Activated CD4-positive, alpha-beta T cell treated with anti-CD3 and anti-CD28 coated beads for 1 hour (primary cell): ENCODE results near the gene DCAF15.

ENCODE experiments used
- DNase-seq: peaks from one replicate; pipeline ENCODE4 v3.0.0-alpha.2; 2020

Gene DCAF15

GRCh38 chr19:13931391-13932148, 20.7 kb upstream of the DCAF15 start:
- no peak for DNase-seq

- DNase-seq, result no peak
Measured at GRCh38 chr19:13932149-13932637, 20.1 kb upstream of the DCAF15 start.

GRCh38 chr19:13932911-13933393, 19.4 kb upstream of the DCAF15 start:
- no peak for DNase-seq

- DNase-seq, result no peak
Measured at GRCh38 chr19:13934785-13935109, 17.6 kb upstream of the DCAF15 start.

- no peak for DNase-seq
Measured at GRCh38 chr19:13935765-13936510, 16.4 kb upstream of the DCAF15 start.

GRCh38 chr19:13937479-13938300, 14.6 kb upstream of the DCAF15 start:
- no peak for DNase-seq

DNA sequence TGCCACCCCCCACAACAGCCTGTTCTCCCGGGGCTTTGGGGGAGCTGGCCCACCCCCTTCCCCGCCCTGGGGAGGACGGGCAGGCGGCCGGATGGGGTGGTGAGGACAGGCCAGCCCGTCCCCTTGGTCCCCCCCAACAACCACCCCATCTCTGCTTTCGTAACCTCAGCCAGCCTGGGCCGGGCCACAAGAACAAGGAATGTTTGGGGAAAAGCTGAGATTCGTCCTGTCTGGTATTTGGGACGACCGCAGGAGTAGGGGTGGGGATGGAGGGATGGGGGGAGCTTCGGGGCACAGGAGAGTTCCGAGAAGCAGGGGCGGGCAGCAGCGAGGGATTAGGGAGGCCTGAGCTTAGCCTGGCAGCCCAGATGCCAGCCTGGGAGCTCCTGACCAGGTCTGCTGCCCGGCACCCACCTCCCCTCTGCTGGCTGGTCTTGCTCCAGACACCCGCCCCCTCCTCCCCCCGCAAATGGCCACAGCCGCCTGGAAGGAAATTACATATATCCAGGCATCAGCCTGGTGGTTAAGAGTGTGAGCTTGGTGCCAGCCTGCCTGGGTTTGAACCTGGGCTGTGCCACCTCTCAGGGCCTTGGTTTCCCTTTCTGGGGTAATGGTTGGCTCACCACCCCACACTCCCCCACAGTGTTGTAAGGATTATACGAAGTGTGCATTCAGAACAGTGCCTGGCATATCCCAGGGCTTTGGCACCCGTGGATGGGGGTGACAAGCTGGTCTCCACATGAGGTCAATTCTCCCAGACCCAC, 13.8 kb upstream of the DCAF15 start, which contains the start of gene PODNL1:
Gene PODNL1, minus strand, starts transcription at position 117 of the 764 bp plus-strand sequence. CDS start 236 bp downstream, outside the sequence.
- DNase-seq, result no peak

- no peak for DNase-seq
Measured at GRCh38 chr19:13942023-13942684, 10.2 kb upstream of the DCAF15 start.

- no peak for DNase-seq
Measured at GRCh38 chr19:13946414-13946813, 5.9 kb upstream of the DCAF15 start.

- DNase-seq, result no peak
Measured at GRCh38 chr19:13951043-13951442, 1.3 kb upstream of the DCAF15 start.

DNA sequence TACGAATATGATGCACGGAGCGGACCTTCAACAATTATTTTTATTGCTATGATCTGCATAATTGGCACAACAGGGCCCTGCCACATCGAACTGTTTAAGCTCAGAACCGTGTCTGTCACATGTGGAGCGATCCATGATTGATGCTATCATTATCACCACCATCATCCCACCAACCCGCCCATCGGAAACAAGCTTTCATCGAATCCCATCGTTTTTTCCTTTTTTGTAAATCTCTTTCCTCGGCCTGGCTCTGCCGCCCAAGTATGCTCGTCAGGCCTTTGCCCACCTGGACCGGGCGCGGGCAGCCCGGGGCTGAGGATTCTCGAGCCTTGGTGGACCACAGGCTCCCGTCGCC, 533 bp upstream of the DCAF15 start:
- no peak for DNase-seq

DNA sequence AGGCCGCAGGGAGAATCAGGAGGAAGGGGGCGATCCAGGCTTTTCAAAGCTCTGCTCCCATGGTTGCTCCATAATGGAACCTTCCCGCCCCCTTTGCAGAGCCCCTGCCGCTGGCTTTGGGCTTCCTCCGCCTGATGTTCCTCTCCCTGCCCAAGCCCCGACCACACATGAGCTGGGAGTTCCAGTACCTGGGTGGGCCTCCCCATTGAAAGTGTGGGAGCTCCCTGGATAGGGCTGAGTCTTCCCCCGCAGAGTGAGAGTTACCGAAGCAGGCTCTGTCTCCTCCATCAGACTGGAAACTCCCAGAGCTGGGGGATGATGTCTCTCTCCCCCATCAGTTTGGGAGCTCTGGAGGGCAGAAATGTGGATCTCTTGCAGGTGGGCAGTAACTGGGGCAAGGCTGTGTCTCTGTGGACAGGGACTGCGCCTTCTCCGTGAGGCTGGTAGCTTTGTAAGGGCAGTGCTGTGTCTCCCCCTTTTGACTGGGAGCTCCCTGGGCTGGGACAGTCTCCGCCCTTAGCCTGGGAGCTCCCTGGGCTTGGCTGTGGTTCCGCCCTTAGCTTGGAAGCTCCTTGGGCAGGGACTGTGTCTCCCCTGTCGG, 722 bp downstream of the DCAF15 start:
- DNase-seq, result no peak

DNA sequence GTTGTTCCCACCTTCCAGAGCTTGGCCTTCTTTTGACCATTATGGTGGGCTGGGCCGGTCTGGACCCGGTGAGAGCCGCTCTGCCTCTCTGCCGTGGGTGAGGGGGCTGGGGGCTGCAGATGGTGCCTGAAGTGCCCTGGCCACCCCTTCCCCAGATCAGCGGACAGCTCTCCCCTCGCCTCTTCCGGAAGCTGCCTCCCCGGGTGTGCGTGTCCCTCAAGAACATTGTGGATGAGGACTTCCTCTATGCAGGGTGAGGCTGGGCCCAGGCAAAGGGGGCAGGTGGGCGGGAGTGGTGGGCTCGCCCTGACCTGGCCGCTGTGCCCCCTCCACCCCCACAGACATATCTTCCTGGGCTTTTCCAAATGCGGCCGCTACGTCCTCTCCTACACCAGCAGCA, 1.9 kb downstream of the DCAF15 start:
- DNase-seq, result no peak

- no peak for DNase-seq
Measured at GRCh38 chr19:13955662-13956364, 3.5 kb downstream of the DCAF15 start.

DNA sequence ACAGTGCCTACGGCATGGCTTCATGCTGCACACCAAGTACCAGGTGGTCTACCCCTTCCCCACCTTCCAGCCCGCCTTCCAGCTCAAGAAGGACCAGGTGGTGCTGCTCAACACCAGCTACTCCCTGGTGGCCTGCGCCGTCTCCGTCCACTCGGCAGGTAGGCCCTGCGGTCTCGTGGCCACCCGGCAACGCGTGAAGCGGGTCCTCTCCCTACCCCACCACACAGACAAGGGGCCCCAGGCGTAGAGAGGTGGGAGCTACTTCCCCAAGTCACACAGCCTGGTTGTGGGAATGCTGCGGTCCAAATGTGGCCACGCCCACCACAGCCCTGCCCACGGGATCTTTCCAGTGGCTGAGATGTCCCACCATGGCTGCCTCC, 4.0 kb downstream of the DCAF15 start:
- DNase-seq, result no peak

DNA sequence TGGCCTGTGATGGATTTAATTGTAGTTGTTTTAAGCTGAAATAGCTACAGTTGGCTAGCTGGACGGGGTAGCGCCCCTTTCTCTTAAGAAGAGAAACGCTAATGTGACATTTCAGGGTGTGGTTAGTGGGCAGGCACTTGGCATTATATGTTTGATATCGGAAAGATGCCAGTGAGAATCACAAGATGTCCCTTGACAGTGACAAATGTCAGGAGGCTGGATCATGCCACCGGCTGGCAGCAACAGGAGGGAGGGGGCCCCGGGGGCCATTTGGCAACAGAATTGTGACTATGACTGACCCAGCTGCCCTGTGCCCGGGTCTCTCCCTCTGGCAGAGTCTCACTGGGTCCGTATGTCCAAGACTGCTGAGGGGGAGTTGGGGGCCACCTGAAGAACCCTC, 4.7 kb downstream of the DCAF15 start:
- DNase-seq, result no peak

DNA sequence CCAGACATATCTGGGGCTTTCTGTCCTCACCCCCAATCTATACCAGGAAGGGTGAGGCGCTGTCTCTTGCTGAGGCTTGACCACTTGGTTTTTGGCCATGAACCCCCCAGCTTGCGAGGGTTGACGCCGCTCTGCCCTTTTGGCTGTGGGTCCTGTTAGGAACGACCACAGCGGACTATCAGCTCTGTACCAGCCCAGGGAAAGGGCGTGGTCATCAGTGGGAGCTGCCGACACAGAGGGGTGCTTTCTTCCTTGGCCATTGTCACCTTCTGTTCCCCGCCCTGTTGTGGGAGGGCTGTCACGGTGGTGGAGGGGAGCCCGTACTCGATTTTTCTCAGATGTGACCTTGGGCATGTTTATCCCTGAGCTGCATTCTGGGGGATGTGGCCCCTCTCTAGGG, 5.7 kb downstream of the DCAF15 start:
- DNase-seq, result no peak

- no peak for DNase-seq
Measured at GRCh38 chr19:13959141-13959961, 7.0 kb downstream of the DCAF15 start.

- no peak for DNase-seq
Measured at GRCh38 chr19:13959962-13960862, 7.9 kb downstream of the DCAF15 start.
